ENCODE data around the gene SPATC1L. TPM values are rescaled to one million over a fixed set of nuclear protein-coding genes. Genes with fewer than 3 reads are reported as not detected.

The SPATC1L gene
- total RNA-seq, 1 donor from 2014 or later, result 7.2 TPM

DNA sequence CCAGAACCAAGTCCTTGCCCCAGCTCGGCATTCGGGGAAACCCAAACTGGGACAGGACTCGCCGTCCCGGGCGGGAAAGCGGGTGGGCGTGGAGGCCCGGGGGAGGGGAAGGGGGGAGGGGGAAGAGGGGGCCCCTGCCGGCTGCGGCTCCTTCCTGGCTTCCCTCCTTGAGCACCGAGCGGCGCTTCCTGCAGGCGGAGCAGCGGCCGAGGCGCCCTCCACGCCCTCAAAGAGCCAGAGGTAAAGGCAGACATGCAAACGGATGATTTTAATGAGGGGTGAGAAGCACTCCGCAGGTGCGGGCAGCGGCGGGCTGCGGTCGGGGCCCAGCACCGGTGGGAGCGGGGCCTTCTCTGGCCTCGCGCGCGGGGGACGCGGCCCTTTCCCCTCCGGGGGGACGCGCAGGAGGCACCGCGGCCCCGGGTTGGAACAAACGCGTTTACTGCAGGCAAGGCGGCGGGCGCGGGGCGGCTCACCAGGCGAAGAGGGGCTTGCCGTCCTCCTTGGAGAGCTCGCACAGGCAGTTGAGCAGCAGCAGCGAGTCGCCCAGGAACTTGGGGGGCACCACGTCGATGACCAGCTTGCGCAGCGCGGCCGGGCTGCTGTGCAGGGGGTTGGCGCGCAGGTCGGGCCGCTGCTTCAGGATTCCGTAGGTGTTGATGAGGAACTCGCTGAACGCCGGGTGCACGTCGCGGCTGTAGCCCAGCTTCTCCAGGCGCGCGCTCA lies 23.2 kb downstream of the SPATC1L start:
- ATAC-seq, result no peak

GRCh38 chr21:46160657-46160906 lies 23.7 kb downstream of the SPATC1L start:
- no peak for ATAC-seq

- ATAC-seq, result no peak
Observed at GRCh38 chr21:46159841-46160656, 24.2 kb downstream of the SPATC1L start.

DNA sequence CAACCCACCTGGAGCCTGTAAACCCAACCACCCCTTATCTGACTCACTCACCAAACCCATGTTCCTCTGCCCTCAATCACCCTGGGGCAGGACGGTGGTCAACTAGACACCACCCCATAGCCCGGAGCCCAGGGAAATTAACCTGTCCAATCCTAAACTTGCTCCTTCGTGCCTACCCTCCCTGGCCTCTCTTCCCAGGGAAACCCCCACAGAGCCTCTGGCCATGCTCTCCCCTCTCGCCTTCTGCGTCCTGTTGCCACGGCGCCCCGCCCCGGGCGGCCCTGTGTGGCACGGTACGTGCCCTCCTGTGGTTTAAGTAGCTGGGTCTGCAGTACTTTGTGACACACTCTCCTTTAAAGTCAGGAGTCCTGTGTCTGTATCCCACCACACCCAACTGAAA lies 24.9 kb downstream of the SPATC1L start:
- no peak for ATAC-seq

- no peak for ATAC-seq
Observed at GRCh38 chr21:46158666-46159300, 25.5 kb downstream of the SPATC1L start.

- no peak for ATAC-seq
Observed at GRCh38 chr21:46157987-46158451, 26.2 kb downstream of the SPATC1L start.

GRCh38 chr21:46157396-46157986 lies 26.8 kb downstream of the SPATC1L start:
- no peak for ATAC-seq

DNA sequence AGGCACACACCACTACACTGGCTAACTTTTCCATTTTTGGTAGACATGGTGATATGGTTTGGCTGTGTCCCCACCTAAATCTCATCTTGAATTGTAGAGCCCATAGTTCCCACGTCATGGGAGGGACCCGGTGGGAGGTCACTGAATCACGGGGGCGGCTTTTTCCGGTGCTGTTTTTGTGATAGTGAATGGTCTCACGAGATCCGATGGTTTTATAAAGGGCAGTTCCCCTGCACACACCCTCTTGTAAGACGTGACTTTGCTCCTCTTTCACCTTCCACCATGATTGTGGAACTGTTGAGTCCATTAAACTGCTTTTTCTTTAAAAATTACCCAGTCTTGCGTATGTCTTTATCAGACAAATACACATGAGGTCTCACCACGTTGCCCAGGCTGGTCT lies 27.6 kb downstream of the SPATC1L start:
- ATAC-seq, result no peak

- ATAC-seq, result no peak
Observed at GRCh38 chr21:46156378-46156645, 27.9 kb downstream of the SPATC1L start.

- no peak for ATAC-seq
Observed at GRCh38 chr21:46155514-46156377, 28.5 kb downstream of the SPATC1L start, which contains the start of gene FTCD. TSS of gene FTCD (minus strand) at chr21:46155579. CDS start at chr21:46155523, 56 bp downstream.

- ATAC-seq, result no peak
Observed at GRCh38 chr21:46154955-46155513, 29.2 kb downstream of the SPATC1L start.

DNA sequence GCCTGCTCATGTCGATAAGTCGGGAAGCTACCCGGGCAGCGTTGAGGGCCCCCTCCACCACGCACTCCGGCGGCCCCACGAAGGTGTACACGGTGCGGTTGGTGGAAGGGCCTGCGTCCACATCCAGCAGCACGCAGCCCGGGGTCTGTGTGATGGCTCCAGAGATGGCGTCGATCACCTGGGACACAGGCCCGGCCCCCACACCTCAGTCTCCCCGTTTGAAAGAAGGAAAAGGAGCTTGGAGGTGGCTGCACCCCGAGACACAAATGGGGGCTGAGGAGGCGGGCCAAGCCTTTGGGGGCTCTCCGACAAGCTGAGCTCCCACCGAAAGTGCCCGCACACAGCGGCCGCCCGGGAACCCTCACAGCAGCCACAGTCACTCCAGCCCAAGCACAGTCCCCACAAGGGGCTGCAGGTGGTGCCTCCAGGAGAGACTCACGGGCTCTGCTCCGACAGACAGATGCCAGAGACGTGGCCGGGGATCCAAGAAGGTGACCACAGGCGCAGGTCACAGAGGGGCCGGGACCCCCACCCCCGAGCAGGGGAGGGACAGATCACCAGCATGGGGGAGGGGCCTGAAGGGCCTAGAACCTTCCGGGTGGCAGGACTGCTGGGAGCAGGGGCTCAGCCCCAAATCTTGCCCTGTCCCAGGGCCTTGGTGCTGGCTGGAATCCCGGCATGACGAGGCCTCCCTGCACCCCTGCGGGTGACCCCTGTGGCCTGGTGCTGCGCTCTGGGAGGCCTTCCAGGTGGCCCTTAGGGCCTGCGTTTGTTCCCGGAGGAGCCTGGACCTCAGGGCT lies 29.9 kb downstream of the SPATC1L start:
- ATAC-seq, result no peak

- peak; percentile 7 for ATAC-seq
Observed at GRCh38 chr21:46153247-46154154, 30.8 kb downstream of the SPATC1L start.

DNA sequence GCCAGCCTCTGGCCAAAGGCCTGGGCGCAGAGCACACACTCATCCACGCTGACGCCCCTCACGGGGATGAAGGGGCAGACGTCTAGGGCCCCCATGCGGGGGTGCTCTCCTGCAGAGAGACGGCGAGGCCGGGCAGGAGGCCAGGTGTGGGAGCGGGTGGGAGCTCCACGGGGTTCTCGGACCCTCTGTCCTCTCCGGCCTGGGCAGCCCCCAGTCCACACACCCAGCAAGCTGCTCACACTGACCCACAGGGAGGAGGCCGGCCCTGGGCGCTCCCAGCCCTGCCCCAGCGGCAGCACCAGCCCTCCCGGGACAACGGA lies 31.4 kb downstream of the SPATC1L start:
- no peak for ATAC-seq

GRCh38 chr21:46151989-46152926 lies 32.0 kb downstream of the SPATC1L start:
- ATAC-seq, result no peak

DNA sequence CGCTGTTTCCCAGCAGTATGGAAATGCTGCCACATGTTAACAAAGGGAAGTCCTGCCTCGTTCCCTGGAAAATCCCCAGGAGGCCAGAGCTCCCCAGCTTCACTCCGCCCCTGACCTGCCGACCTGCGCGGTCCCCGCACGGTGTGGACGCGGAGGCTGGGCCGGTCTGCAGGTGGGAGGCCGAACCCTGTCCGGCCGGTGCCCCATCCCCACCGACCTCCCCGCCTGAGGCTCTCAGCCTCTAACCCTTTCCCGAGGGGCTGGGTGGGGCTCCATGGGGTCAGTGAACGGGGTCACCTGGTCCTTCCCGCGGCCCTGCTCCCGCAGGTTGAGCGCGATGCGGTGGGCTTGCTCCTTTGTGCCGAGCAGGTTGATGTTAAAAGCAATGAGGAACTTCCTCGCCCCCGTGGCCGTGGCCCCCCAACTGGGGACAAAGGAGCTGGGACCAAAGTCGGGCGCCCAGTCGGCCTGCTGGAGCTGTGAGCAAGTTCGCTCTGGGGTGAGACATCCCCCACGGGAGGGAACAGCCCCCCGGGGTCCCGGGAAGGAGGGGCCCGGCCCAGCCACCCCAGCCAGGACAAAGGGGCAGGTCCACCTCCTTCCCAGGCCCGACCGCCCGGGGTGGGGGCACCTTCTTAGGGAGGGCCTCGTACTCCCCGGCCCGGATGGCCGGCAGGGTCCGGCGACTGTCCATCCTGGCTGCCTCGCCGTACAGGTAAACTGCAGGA lies 32.8 kb downstream of the SPATC1L start:
- no peak for ATAC-seq

- ATAC-seq, result no peak
Observed at GRCh38 chr21:46150491-46151121, 33.7 kb downstream of the SPATC1L start.

GRCh38 chr21:46150073-46150472 lies 34.2 kb downstream of the SPATC1L start:
- no peak for ATAC-seq
